Astrocyte (in vitro differentiated cells and primary cell): Measurements from ENCODE around the gene AIPL1.

Source experiments
- EZH2 ChIP-seq: IDR thresholded peaks from 2 replicates; pipeline ENCODE4 v1.6.1; 2012; ENCODE audit warnings: mild to moderate bottlenecking, low read length, inconsistent platforms; ENCODE audit not compliant: insufficient read depth
- TF ChIP-seq, protein P1 (sequence below): IDR thresholded peaks from 2 replicates; pipeline ENCODE4 v1.5.1; 2011; ENCODE audit warnings: low read depth, mild to moderate bottlenecking, inconsistent platforms, low read length, moderate library complexity; ENCODE audit not compliant: insufficient read depth

- TF ChIP-seq, protein P1, sequence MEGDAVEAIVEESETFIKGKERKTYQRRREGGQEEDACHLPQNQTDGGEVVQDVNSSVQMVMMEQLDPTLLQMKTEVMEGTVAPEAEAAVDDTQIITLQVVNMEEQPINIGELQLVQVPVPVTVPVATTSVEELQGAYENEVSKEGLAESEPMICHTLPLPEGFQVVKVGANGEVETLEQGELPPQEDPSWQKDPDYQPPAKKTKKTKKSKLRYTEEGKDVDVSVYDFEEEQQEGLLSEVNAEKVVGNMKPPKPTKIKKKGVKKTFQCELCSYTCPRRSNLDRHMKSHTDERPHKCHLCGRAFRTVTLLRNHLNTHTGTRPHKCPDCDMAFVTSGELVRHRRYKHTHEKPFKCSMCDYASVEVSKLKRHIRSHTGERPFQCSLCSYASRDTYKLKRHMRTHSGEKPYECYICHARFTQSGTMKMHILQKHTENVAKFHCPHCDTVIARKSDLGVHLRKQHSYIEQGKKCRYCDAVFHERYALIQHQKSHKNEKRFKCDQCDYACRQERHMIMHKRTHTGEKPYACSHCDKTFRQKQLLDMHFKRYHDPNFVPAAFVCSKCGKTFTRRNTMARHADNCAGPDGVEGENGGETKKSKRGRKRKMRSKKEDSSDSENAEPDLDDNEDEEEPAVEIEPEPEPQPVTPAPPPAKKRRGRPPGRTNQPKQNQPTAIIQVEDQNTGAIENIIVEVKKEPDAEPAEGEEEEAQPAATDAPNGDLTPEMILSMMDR: no peak
- no peak for TF ChIP-seq EZH2
Observed at GRCh38 chr17:6480303-6480675, 45.4 kb upstream of the AIPL1 start.
